Measurements from ENCODE around the gene CRHR1.

CRHR1 gene

GRCh38 chr17:45818041-45818440, 33.9 kb downstream of the CRHR1 start:
- Histone ChIP-seq H3K4me3 (no peak overlapping the region), H3K36me3 (ENCODE audit: insufficient read depth, low read length) (no peaks in the 10 kb centered on the region), H3K9me3 (ENCODE audit: low read depth, low read length) (no peaks in the 10 kb centered on the region), H3K9ac (ENCODE audit: insufficient read length) (no peak overlapping the region), H3K27ac (no peak overlapping the region)
- DNase-seq (ENCODE audit: low read depth, low spot score), result no peak
- no peak for TF ChIP-seq POLR2AphosphoS5 (IDR thresholded peaks at IDR 0.05; ENCODE audit: borderline replicate concordance, low read depth, low read length)
- TF ChIP-seq FOXP2 (optimal IDR thresholded peaks at IDR 0.05; ENCODE audit: control extremely low read depth, extremely low read length, insufficient read depth), result no peak
- no peak for TF ChIP-seq EZH2 (IDR thresholded peaks at IDR 0.05)

DNA sequence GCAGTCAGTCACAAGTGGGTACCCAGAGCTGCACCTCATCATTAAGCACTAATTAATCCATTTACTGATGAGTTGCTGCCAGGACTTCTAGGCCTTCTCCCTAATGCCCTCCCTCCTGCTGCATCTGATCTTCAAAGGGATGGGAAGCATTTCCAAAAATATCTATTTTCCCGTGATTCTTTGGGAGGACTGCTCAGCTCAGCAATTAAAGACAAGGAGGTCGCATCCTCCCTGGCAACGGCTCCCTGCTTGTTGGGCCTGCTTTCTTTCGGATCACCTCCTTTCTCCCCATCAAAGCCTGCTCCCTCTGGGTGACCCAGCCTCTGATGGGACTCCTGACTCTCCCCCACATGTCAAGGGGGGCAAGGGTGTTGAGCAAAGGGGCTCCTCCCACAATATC, 34.6 kb downstream of the CRHR1 start:
- H3K9ac ChIP-seq (ENCODE audit: insufficient read length), result no peak overlapping the region
- TF ChIP-seq POLR2AphosphoS5 (IDR thresholded peaks at IDR 0.05; ENCODE audit: borderline replicate concordance, low read depth, low read length) (no peak), EZH2 (IDR thresholded peaks at IDR 0.05) (no peak), FOXP2 (optimal IDR thresholded peaks at IDR 0.05; ENCODE audit: control extremely low read depth, extremely low read length, insufficient read depth) (no peak)

GRCh38 chr17:45819632-45820031, 35.5 kb downstream of the CRHR1 start:
- no peak overlapping the region for H3K9ac ChIP-seq (ENCODE audit: insufficient read length)
- no peaks in the 10 kb centered on the region for H3K36me3 ChIP-seq (ENCODE audit: insufficient read depth, low read length)
- no peak for DNase-seq (ENCODE audit: low read depth, low spot score)
- no peak overlapping the region for H3K4me3 ChIP-seq
- no peak overlapping the region for H3K27ac ChIP-seq
- TF ChIP-seq FOXP2 (optimal IDR thresholded peaks at IDR 0.05; ENCODE audit: control extremely low read depth, extremely low read length, insufficient read depth) (no peak), POLR2AphosphoS5 (IDR thresholded peaks at IDR 0.05; ENCODE audit: borderline replicate concordance, low read depth, low read length) (no peak), EZH2 (IDR thresholded peaks at IDR 0.05) (no peak)
- H3K9me3 ChIP-seq (ENCODE audit: low read depth, low read length), result no peaks in the 10 kb centered on the region

More for the DNA sequence above, 34.6 kb downstream of the CRHR1 start:
- H3K4me3 ChIP-seq, result no peak overlapping the region
- no peak for DNase-seq (ENCODE audit: low read depth, low spot score)
- no peaks in the 10 kb centered on the region for H3K36me3 ChIP-seq (ENCODE audit: insufficient read depth, low read length)
- no peak overlapping the region for H3K27ac ChIP-seq
- no peaks in the 10 kb centered on the region for H3K9me3 ChIP-seq (ENCODE audit: low read depth, low read length)

DNA sequence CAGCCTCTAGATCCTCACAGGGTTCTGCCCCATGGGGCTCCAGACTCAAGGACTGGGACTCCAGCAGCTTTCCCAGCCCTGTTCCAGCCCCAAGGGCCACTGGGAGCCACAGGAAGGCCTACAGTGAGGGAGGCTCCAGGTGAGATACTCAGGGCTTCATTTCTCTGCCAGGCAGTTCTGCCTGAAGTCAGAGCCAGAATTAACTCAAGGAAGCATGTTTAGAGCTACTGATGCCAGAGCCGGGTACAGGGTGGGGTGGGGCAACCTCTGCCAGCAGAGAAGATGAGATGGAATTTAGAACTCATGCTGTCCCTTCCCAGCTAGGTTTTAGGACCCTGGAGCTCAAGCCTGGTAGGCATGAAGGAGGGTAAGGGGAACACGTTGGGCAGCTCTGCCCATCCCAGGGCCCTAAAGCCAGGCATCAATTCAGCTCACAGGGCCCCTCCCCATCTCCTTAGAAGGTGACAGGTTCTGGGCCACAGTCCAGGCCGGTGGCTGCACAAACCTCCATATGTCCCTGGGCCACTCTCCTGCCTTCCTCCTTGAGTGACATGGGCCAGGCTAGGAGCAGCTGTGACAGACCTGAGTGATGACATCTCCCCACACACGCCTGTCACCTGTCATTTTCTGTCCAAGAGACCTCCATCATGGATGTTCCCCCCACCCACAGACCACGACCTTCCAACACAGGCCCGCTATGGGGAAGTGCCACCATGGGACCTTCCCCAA, 36.1 kb downstream of the CRHR1 start:
- TF ChIP-seq EZH2 (IDR thresholded peaks at IDR 0.05) (no peak), FOXP2 (optimal IDR thresholded peaks at IDR 0.05; ENCODE audit: control extremely low read depth, extremely low read length, insufficient read depth) (no peak), POLR2AphosphoS5 (IDR thresholded peaks at IDR 0.05; ENCODE audit: borderline replicate concordance, low read depth, low read length) (no peak)
- no peak overlapping the region for H3K4me3 ChIP-seq
- H3K9ac ChIP-seq (ENCODE audit: insufficient read length), result no peak overlapping the region
- DNase-seq (ENCODE audit: low read depth, low spot score), result no peak
- H3K9me3 ChIP-seq (ENCODE audit: low read depth, low read length), result no peaks in the 10 kb centered on the region
- H3K27ac ChIP-seq, result no peak overlapping the region
- H3K36me3 ChIP-seq (ENCODE audit: insufficient read depth, low read length), result no peaks in the 10 kb centered on the region

DNA sequence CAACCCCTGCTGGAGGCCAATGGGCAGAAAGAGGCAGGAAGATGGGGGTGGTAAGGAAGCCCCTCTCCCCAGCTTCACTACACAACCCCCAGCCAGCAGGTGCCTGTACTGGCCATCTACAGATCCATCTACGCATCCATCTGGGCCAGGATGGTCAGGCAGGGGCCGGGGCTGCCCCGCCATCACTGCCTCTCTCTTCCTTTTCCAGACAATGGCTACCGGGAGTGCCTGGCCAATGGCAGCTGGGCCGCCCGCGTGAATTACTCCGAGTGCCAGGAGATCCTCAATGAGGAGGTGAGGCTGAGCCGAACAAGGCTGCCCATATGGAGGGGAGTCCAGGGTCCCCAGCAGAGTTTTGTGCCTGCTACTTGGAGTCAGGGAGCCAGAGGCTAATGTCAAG, 37.0 kb downstream of the CRHR1 start:
- no peaks in the 10 kb centered on the region for H3K9me3 ChIP-seq (ENCODE audit: low read depth, low read length)
- no peak overlapping the region for H3K4me3 ChIP-seq
- H3K36me3 ChIP-seq (ENCODE audit: insufficient read depth, low read length), result no peaks in the 10 kb centered on the region
- DNase-seq (ENCODE audit: low read depth, low spot score), result no peak
- TF ChIP-seq FOXP2 (optimal IDR thresholded peaks at IDR 0.05; ENCODE audit: control extremely low read depth, extremely low read length, insufficient read depth) (no peak), POLR2AphosphoS5 (IDR thresholded peaks at IDR 0.05; ENCODE audit: borderline replicate concordance, low read depth, low read length) (no peak), EZH2 (IDR thresholded peaks at IDR 0.05) (no peak)
- H3K9ac ChIP-seq (ENCODE audit: insufficient read length), result no peak overlapping the region
- H3K27ac ChIP-seq, result no peak overlapping the region

- Histone ChIP-seq H3K4me3 (no peak overlapping the region), H3K27ac (no peak overlapping the region), H3K9ac (ENCODE audit: insufficient read length) (no peak overlapping the region), H3K9me3 (ENCODE audit: low read depth, low read length) (no peaks in the 10 kb centered on the region), H3K36me3 (ENCODE audit: insufficient read depth, low read length) (no peaks in the 10 kb centered on the region)
- no peak for DNase-seq (ENCODE audit: low read depth, low spot score)
- TF ChIP-seq EZH2 (IDR thresholded peaks at IDR 0.05), result no peak
- no peak for TF ChIP-seq FOXP2 (optimal IDR thresholded peaks at IDR 0.05; ENCODE audit: control extremely low read depth, extremely low read length, insufficient read depth)
- no peak for TF ChIP-seq POLR2AphosphoS5 (IDR thresholded peaks at IDR 0.05; ENCODE audit: borderline replicate concordance, low read depth, low read length)
Observed at GRCh38 chr17:45823598-45823997, 39.5 kb downstream of the CRHR1 start.

DNA sequence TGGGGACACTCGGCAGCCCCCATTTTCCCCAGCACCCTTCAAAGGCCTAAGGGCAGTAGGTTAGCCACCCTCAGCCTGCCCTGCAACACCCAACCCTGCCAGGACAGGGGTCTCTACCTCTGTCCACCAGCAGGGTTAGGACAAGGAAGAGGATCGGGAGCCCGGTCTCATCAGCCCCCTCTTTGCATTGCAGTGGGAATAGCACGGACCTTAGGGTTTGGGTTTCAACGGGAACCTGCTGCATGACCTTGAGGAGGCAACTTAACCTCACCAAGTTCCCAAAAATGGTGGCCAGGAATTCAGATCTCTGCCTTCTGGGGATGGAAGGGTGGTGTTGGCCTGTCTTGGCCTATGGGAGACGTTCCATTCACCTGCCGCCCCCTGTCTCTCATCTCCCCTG, 40.4 kb downstream of the CRHR1 start:
- H3K27ac ChIP-seq, result no peak overlapping the region
- TF ChIP-seq EZH2 (IDR thresholded peaks at IDR 0.05) (no peak), FOXP2 (optimal IDR thresholded peaks at IDR 0.05; ENCODE audit: control extremely low read depth, extremely low read length, insufficient read depth) (no peak), POLR2AphosphoS5 (IDR thresholded peaks at IDR 0.05; ENCODE audit: borderline replicate concordance, low read depth, low read length) (no peak)
- DNase-seq (ENCODE audit: low read depth, low spot score), result no peak
- no peaks in the 10 kb centered on the region for H3K36me3 ChIP-seq (ENCODE audit: insufficient read depth, low read length)
- no peaks in the 10 kb centered on the region for H3K9me3 ChIP-seq (ENCODE audit: low read depth, low read length)
- H3K4me3 ChIP-seq, result no peak overlapping the region
- no peak overlapping the region for H3K9ac ChIP-seq (ENCODE audit: insufficient read length)

DNA sequence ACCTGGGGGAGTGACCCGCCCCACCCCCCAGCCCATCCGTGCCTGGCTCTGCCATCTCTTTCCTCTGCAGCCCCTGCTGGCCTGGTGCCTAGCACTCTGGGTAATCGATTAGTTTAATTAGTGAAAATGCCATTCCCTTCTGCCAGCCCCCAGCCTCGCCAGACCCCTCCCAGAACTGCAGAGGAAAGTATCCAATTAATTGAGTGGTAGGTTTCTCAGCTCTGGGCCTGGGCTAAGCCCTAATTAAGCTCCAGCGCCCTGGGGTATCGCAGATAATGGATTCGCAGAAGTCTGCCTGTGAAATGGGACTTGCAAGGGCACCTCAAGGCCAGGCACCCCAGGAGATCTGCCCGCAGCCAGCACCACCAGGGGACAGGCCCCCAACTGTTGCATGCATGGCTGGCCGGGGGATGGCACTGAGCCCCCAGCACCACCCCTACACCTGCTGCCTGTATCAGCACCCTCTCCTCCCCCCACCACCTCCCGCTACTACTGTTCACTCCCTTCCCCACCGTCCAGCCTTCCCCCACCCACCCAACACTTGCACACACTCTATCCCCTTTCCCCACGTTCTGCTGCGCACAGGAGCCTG, 40.9 kb downstream of the CRHR1 start:
- no peaks in the 10 kb centered on the region for H3K36me3 ChIP-seq (ENCODE audit: insufficient read depth, low read length)
- H3K4me3 ChIP-seq, result no peak overlapping the region
- TF ChIP-seq POLR2AphosphoS5 (IDR thresholded peaks at IDR 0.05; ENCODE audit: borderline replicate concordance, low read depth, low read length), result no peak
- no peak for TF ChIP-seq FOXP2 (optimal IDR thresholded peaks at IDR 0.05; ENCODE audit: control extremely low read depth, extremely low read length, insufficient read depth)
- TF ChIP-seq EZH2 (IDR thresholded peaks at IDR 0.05), result no peak
- no peak overlapping the region for H3K27ac ChIP-seq
- H3K9ac ChIP-seq (ENCODE audit: insufficient read length), result no peak overlapping the region
- no peaks in the 10 kb centered on the region for H3K9me3 ChIP-seq (ENCODE audit: low read depth, low read length)
- DNase-seq (ENCODE audit: low read depth, low spot score), result no peak
